Activated T-cell treated with anti-CD3 and anti-CD28 coated beads, Interleukin-2, amount 50 U/mL, for 24 hours (primary cell): ENCODE results near the gene ZNF8.

Source experiments
- DNase-seq: peaks from one replicate; pipeline ENCODE4 v3.0.0-alpha.2; 2020
- H3K27ac Mint-ChIP-seq: 2 replicates; pipeline ENCODE4 v1.8.0; 2020; ENCODE audit warnings: mild to moderate bottlenecking, mixed read lengths
- H3K27me3 Mint-ChIP-seq: 2 replicates; pipeline ENCODE4 v1.8.0; 2020; ENCODE audit warnings: mixed read lengths
- H3K36me3 Mint-ChIP-seq: 2 replicates; pipeline ENCODE4 v1.8.0; 2020; ENCODE audit warnings: low read depth, mixed read lengths
- H3K4me1 Mint-ChIP-seq: 2 replicates; pipeline ENCODE4 v1.8.0; 2020; ENCODE audit warnings: low read depth, mixed read lengths
- H3K4me3 Mint-ChIP-seq: 2 replicates; pipeline ENCODE4 v1.8.0; 2020; ENCODE audit warnings: mild to moderate bottlenecking, moderate library complexity, mixed read lengths
- H3K9me3 Mint-ChIP-seq: 2 replicates; pipeline ENCODE4 v1.8.0; 2020; ENCODE audit warnings: mixed read lengths

ZNF8 gene

DNA sequence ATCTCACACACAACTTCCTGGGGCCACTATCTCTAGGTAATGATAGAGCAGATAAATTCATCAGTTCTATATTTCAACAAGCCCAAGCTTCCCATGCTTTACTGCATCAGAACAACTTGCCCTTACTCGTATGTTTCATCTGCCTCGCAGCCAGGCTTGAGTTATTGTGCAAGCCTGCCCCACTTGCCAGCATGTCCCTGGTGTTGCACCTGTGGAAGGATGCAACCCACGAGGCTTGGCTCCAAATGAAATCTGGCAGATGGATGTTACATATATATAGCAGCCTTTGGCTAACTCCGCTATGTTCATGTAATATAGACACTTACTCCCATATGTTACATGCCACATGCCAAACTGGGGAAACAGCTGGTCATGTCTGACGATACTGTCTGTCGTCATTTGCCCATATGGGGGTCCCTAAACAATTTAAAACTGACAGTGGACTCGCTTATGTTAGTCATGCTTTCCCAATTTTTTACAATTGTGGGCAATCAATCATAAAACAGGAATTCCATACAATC is 32.6 kb downstream of the ZNF8 start:
- Mint-ChIP-seq H3K9me3 (peaks cover 9% of the 10 kb centered on the region), H3K4me1 (peaks cover 33% of the 10 kb centered on the region), H3K27ac (no peak overlapping the region), H3K4me3 (no peak overlapping the region), H3K36me3 (peaks cover 100% of the 10 kb centered on the region), H3K27me3 (no peaks in the 10 kb centered on the region)
- DNase-seq = no peak

- Mint-ChIP-seq H3K36me3 (peaks cover 63% of the 10 kb centered on the region), H3K4me3 (no peak overlapping the region)
These were observed 36.8 kb downstream of the ZNF8 start for GRCh38 chr19:58315580-58315979.

DNA sequence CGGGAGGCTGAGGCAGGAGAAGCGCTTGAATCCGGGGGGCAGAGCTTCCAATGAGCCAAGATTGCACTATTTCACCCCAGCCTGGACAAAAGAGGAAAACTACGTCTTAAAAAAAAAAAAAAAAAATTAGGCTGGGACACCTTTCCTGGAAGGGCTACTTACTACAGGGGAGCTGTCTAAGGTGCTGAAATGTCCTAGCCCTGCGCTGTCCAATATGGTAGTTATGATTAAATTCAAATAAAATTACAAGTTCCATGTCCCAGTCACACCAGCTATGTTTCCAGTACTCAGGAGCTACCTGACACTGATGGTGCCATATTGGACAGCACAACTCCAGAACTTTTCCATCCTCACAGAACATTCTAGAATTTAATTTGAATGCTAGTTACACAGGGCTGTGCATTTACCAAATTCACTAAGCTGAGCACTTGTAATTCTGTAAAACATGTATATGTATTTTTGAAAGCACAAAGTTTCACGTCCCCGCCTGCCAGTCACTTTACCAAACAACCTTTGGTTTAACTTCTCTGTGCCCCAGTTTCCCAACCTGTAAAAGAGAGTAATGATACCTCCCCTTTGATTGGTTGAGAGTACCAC is 38.8 kb downstream of the ZNF8 start:
- H3K36me3 Mint-ChIP-seq = peaks cover 48% of the 10 kb centered on the region
- no peak overlapping the region for H3K27ac Mint-ChIP-seq

More at GRCh38 chr19:58315580-58315979, 36.8 kb downstream of the ZNF8 start:
- Mint-ChIP-seq H3K27ac (no peak overlapping the region), H3K9me3 (peaks cover 9% of the 10 kb centered on the region), H3K27me3 (no peaks in the 10 kb centered on the region), H3K4me1 (no peaks in the 10 kb centered on the region)
- DNase-seq = no peak

GRCh38 chr19:58318297-58318696 is 39.5 kb downstream of the ZNF8 start:
- H3K36me3 Mint-ChIP-seq = peaks cover 43% of the 10 kb centered on the region
- no peak for DNase-seq
- no peaks in the 10 kb centered on the region for H3K27me3 Mint-ChIP-seq
- no peaks in the 10 kb centered on the region for H3K4me1 Mint-ChIP-seq
- no peak overlapping the region for H3K27ac Mint-ChIP-seq
- no peaks in the 10 kb centered on the region for H3K9me3 Mint-ChIP-seq
- no peak overlapping the region for H3K4me3 Mint-ChIP-seq

More for the DNA sequence above, 38.8 kb downstream of the ZNF8 start:
- Mint-ChIP-seq H3K4me1 (no peaks in the 10 kb centered on the region), H3K4me3 (no peak overlapping the region), H3K27me3 (no peaks in the 10 kb centered on the region), H3K9me3 (no peaks in the 10 kb centered on the region)
- no peak for DNase-seq

DNA sequence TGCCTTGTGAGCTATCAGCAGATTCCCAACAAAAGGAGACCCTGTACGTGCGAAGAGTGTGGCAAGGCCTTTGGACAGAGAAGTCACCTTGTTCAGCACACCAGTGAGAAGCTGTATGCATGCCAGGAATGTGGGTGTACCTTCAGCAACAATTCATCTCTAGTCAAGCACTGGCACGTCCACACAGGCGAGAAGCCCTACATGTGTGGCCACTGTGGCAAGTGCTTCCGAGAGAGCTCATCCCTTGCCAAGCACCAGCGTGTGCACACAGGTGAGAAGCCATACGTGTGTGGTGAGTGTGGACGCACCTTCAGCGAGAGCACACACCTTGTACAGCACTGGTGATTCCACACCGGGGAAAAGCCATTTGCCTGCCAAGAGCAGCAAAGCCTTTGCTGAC is 40.5 kb downstream of the ZNF8 start:
- H3K9me3 Mint-ChIP-seq = no peaks in the 10 kb centered on the region
- H3K36me3 Mint-ChIP-seq = peaks cover 34% of the 10 kb centered on the region
- no peaks in the 10 kb centered on the region for H3K27me3 Mint-ChIP-seq
- H3K4me1 Mint-ChIP-seq = no peaks in the 10 kb centered on the region
- DNase-seq = no peak
- H3K4me3 Mint-ChIP-seq = no peak overlapping the region
- H3K27ac Mint-ChIP-seq = no peak overlapping the region

DNA sequence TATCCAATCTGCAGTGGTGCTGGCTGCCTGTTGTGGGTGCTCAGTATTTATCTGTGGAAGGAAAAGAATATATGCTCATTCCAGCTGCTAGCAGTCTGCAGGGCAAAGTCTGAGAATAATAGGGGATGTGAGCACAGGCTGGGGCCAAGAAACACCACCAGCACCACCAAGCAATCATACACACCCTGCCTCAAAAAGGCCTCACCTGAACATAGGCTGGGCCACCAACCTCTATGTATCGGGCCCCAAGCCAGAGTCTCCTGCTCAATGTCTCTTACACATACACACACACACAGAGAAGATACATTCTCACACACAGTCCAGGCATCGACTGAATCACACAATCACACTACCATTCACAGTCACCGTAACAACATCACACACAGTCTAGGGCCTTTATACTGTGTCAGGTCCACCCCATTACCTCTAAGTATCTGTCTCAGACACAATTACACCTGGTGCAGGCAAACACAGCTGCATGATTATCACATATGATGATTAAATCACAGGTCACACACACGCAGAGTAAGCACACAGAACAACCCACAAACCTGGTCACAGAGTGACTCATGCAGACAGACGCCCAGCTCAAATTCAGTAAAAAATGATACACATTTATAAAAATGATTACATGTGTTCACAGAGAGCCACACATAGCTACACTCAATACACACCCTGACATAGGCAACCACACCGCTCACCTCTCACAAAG is 46.7 kb downstream of the ZNF8 start:
- Mint-ChIP-seq H3K27me3 (no peaks in the 10 kb centered on the region), H3K27ac (no peak overlapping the region), H3K4me3 (no peak overlapping the region), H3K36me3 (peaks cover 7% of the 10 kb centered on the region), H3K4me1 (no peaks in the 10 kb centered on the region), H3K9me3 (no peaks in the 10 kb centered on the region)
- DNase-seq = no peak

GRCh38 chr19:58326501-58326913 is 47.8 kb downstream of the ZNF8 start:
- Mint-ChIP-seq H3K36me3 (peaks cover 7% of the 10 kb centered on the region), H3K27ac (no peak overlapping the region), H3K27me3 (no peaks in the 10 kb centered on the region), H3K4me1 (no peaks in the 10 kb centered on the region), H3K4me3 (no peak overlapping the region), H3K9me3 (no peaks in the 10 kb centered on the region)
- no peak for DNase-seq

- H3K4me1 Mint-ChIP-seq = no peaks in the 10 kb centered on the region
- H3K4me3 Mint-ChIP-seq = no peak within 1 kb of the TSS
- H3K27me3 Mint-ChIP-seq = no peaks in the 10 kb centered on the region
- no peaks in the 10 kb centered on the region for H3K9me3 Mint-ChIP-seq
- peak; percentile 92 for DNase-seq
- H3K36me3 Mint-ChIP-seq = peaks cover 4% of the 10 kb centered on the region
- H3K27ac Mint-ChIP-seq = no peak within 1 kb of the TSS
These were observed 48.4 kb downstream of the ZNF8 start, which contains the start of gene ZSCAN22 for GRCh38 chr19:58326914-58327726. ZSCAN22 (plus strand) TSS chr19:58326994; CDS start chr19:58334803, 7,809 bp downstream.

DNA sequence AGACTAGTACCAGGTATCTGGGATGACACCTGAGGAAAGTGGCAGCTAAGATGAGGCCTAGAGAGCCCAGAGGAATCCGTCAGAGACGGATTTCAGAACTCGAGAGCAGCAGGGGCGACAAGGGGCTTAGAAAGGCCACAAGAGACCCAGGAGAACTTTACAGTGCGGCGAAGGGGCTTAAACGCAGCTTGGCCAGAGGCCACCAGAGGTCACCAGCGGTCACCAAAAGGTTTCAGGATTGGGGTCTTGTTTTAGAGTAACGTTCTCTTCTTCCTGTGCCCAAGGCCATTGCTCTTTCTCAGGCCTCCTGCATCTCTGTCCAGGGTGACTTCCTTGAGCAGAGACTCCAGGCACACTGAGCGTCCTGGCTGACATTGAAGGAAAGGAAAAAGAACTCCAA is 50.2 kb downstream of the ZNF8 start:
- DNase-seq = no peak
- H3K9me3 Mint-ChIP-seq = no peaks in the 10 kb centered on the region
- H3K4me1 Mint-ChIP-seq = peaks cover 1% of the 10 kb centered on the region
- H3K36me3 Mint-ChIP-seq = peaks cover 6% of the 10 kb centered on the region
- H3K27ac Mint-ChIP-seq = no peak overlapping the region
- no peak overlapping the region for H3K4me3 Mint-ChIP-seq
- no peaks in the 10 kb centered on the region for H3K27me3 Mint-ChIP-seq

DNA sequence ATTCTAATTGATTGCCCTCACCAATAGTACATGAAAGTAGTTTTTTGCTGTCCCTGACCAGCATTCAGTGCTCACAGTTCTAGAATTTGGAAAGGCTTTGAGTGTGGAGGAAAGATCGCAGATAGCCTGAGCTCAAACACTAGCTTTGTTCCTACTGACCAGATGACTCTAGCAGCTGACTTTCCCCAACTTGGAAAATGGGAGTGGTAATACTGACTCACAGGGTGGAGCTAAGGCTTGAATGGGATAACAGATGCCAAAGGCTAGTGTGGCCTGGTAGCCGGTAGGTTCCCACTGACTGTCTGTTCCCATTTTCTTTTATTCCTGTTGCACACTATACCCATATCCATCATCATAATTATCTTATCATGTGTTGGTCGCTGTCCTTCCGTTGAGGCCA is 51.7 kb downstream of the ZNF8 start:
- no peak for DNase-seq
- H3K27ac Mint-ChIP-seq = no peak overlapping the region
- H3K36me3 Mint-ChIP-seq = peaks cover 20% of the 10 kb centered on the region
- H3K9me3 Mint-ChIP-seq = no peaks in the 10 kb centered on the region
- H3K4me1 Mint-ChIP-seq = peaks cover 1% of the 10 kb centered on the region
- H3K27me3 Mint-ChIP-seq = no peaks in the 10 kb centered on the region
- no peak overlapping the region for H3K4me3 Mint-ChIP-seq

GRCh38 chr19:58332697-58333096 is 53.9 kb downstream of the ZNF8 start:
- DNase-seq = no peak
- no peaks in the 10 kb centered on the region for H3K27me3 Mint-ChIP-seq
- no peaks in the 10 kb centered on the region for H3K9me3 Mint-ChIP-seq
- no peak overlapping the region for H3K27ac Mint-ChIP-seq
- H3K4me1 Mint-ChIP-seq = peaks cover 1% of the 10 kb centered on the region
- peaks cover 37% of the 10 kb centered on the region for H3K36me3 Mint-ChIP-seq
- H3K4me3 Mint-ChIP-seq = no peak overlapping the region

GRCh38 chr19:58334691-58335249 is 56.0 kb downstream of the ZNF8 start:
- H3K27me3 Mint-ChIP-seq = no peaks in the 10 kb centered on the region
- no peak overlapping the region for H3K27ac Mint-ChIP-seq
- H3K9me3 Mint-ChIP-seq = no peaks in the 10 kb centered on the region
- no peak overlapping the region for H3K4me3 Mint-ChIP-seq
- no peak for DNase-seq
- peaks cover 58% of the 10 kb centered on the region for H3K36me3 Mint-ChIP-seq
- peaks cover 4% of the 10 kb centered on the region for H3K4me1 Mint-ChIP-seq

GRCh38 chr19:58335630-58336029 is 56.9 kb downstream of the ZNF8 start:
- peaks cover 7% of the 10 kb centered on the region for H3K4me1 Mint-ChIP-seq
- H3K4me3 Mint-ChIP-seq = no peak overlapping the region
- no peak for DNase-seq
- no peak overlapping the region for H3K27ac Mint-ChIP-seq
- H3K27me3 Mint-ChIP-seq = no peaks in the 10 kb centered on the region
- peaks cover 63% of the 10 kb centered on the region for H3K36me3 Mint-ChIP-seq
- H3K9me3 Mint-ChIP-seq = no peaks in the 10 kb centered on the region

DNA sequence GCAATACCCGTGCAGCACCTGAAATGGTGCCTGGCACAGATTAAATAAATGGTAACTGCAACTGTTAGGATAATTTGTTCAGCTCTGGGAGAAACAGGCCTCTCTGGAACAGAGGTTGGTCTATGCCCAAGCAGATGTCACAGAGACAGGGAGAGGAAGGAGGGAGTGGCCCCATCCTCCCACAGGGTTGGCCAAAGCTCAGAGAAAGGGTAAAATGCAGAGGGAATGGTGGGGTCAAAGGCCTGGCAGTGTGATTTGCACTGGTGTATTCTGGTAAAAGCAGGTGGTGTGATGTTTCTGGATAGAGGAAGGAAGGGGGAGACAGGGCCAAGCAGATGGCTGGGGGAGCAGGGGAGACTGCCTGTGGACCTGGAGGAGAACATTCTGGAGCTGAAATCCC is 57.5 kb downstream of the ZNF8 start:
- H3K4me1 Mint-ChIP-seq = peaks cover 7% of the 10 kb centered on the region
- no peaks in the 10 kb centered on the region for H3K9me3 Mint-ChIP-seq
- H3K27ac Mint-ChIP-seq = no peak overlapping the region
- no peak for DNase-seq
- no peak overlapping the region for H3K4me3 Mint-ChIP-seq
- peaks cover 69% of the 10 kb centered on the region for H3K36me3 Mint-ChIP-seq
- no peaks in the 10 kb centered on the region for H3K27me3 Mint-ChIP-seq
